NCI-H510A treated with DMSO at 0.1 percent for 48 hours (cell line): ENCODE measurements around the gene C1orf216.
A peak's percentile ranks its signal among the peaks of the same experiment; 100 is the strongest.
"Not testable (repeated sequence)": the region's sequence is repeated elsewhere in the genome, so short reads cannot be mapped to it uniquely, and the experiment has no call there.

ENCODE experiments used
- DNase-seq: peaks from one replicate; lab custom pipeline; 2025; lab: John Stamatoyannopoulos, UW

The C1orf216 gene, protein sequence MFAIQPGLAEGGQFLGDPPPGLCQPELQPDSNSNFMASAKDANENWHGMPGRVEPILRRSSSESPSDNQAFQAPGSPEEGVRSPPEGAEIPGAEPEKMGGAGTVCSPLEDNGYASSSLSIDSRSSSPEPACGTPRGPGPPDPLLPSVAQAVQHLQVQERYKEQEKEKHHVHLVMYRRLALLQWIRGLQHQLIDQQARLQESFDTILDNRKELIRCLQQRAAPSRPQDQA

DNA sequence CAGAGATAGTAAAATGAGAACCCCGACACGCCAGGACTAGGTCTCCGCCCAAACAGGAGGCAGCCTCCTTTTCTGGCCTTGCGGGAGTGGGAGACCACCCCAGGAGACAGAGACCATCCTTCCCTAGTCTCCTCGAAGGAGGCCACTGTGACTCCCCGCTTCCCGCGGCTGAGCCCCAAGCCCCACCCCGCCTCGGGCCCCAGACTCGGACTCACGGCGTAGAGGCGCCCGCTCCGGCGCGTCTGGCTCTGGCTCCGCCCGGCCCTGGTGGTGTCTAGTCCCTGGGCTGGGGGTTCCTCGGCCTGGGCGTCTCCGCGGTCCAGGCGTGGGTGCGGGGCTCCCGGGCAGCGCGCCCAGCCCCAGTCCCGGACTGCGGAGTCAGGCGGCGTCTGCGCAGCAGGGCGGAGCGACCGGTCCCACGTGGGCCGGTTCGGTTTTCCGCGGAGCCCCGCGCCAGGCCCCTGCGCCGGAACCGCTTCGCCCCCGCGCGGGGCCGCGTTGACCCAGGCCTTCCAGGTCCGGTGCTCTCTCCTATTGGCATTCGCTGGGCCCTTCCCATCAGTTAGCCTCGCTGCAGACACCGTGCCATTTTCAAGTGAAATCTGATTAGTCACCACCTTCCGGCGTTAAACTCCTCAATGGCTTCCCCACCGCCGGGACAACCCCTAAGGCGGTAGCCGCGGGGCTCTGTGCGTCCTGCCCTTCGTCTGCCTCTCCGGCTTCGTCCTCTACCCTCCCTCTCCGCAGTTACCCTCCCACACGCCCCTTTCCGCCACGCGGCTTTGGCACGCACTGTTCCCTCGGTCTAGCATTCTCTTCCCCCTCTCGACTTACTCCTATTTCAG lies at the start of gene C1orf216:
Gene C1orf216 (minus strand): TSS at position 393 of the 845 bp plus-strand sequence. CDS start 2,563 bp downstream, outside the sequence.
- peak; percentile 97 for DNase-seq

DNA sequence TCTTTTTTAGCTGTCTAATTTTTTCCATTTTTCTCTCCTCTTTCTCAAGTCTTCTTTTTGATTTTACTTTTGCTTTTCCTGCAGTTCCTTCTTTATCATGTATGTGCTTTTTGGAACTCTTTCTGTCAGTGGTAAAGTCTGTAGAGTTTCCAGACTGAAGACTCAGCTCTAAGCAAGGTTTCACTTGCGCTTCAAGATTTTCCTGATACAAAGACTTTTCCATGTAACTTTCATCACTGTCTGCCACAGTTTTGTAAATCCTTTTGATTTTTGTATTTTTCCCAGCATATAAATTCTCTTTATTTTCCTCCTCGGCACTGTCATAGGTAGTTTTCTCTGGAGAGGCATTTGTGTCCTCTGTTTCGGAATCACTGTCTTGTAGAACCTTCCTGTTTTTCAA lies 45.6 kb upstream of the C1orf216 start:
- DNase-seq, result no peak

DNA sequence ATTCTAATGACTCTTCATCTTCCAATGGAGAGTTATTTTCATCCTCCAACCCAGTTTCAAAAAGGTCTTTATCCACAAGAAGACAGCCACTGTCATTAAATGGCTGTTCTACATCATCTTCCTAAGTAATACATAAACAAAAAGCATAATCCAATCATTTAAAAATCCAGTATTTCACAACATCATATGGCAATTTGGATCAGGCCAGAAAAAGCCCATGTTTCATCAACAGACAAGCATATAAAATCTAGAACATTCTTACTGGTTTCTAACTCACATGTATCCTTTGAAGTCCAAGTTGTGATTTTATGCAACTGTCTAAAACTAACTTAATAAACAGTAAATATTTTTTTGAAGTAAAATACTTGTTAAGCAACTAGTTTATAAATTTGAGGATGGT lies 44.5 kb upstream of the C1orf216 start:
- no peak for DNase-seq

DNA sequence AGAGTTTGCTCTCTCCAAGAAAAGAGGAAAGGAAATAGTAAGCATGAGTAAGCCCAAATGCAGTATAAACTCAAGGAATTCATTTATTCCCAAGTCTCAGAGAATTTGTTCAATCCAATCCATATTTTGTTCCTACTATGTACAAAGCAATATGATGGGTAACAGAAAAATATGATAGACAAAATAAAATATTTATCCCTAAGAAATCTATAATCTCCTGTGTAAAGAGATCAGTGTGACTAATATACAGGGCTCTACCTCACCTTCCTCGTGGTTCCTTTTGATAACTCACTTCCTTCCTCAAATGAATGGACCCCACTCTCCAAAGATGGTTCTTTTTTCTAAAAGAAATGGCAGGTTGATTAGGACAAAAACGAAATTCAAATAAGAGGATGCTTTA lies 43.5 kb upstream of the C1orf216 start:
- DNase-seq, result no peak

DNA sequence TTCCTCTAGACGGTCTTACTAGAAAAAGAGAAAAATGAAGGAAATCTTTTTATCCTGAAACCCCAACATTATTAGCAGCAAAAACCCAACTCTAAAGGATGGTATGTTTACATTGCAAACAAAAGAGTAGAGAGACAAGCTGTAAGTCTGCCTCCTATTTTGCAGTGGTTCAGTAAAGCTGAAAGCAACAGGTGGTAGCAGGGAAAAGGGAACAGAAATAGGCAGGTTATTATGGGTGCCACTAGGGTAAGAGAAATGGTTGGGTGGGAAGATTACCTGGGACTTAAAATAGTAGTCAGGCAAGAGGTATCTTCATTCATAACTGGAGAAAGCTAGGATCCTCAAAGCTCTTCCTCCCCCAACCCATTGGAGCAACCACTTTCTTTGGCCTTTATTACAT lies 37.4 kb upstream of the C1orf216 start:
- DNase-seq, result no peak

DNA sequence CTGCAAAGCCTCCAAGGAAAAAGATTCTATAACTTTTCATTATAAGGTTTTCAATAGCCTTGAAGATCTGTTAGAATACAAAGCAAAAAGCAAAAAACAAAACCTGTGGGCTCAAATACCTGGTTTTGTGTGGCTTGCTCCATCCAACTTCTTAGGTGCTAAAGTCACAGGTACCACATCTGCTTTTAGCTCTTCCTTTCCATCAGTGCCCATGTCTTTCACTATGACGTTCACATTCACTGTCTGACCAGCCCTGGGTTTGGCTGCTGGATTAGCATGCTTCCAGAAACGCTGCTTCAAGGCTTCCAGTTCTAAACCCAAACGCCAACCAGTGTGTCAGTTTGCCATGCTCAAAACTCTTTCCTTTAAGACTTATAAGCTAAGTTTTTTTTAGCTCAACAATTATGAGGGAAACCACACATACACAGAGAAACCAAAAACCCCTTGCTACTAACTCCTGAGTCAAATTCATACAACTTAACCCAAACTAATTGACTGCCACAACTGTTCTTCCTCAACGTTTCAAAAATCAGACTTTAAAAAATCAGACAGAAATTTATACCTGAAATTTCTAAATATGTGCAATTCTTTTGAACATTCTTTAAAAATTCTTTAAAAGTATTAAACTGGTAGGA lies 35.1 kb upstream of the C1orf216 start:
- DNase-seq, result no peak

DNA sequence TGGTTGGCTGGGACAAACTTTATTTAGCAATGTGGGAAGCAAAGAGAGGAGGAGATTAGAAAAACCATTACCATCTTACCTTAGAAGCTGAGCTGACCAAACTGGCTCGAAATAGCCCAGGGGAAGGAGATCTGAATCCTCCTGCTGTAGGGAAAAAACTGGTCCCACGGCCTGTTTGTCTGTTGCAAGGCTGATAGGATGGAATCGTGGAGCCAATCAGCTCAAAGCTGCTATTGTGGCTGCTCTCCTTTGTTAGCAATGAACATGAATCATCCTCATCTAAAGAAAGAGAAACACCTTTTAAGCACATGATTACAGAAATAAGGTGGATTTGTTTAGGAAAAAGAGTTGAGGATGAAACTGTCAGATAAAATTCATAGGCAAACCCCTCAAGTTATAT lies 29.6 kb upstream of the C1orf216 start:
- DNase-seq, result no peak

DNA sequence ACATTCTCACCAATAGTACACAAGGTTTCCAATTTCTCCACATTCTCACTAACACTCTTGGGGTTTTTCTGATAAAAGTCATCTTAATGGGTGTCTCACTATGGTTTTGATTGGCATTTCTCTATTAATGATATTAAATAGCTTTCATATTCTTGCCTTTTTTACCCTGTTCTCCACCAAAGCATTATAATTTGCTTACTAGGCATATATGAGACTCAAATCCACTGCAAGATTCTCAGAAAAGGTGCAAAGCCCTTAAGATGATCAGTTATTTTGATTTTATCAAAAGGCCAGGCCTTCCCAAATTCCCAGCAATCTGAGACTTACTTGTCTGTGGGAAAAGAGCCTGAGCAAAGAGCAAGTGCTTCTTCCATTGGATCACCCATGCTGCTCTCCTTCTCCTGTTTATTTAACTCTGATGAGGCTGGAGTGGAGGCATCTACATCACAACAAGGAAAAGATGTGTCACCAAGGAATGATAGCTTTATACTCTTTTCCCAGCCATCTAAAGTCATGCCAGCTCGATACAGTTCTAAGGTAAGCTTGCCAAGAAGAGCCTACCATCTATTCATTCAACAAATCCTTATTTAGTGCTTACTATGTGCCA lies 26.5 kb upstream of the C1orf216 start:
- DNase-seq, result no peak

DNA sequence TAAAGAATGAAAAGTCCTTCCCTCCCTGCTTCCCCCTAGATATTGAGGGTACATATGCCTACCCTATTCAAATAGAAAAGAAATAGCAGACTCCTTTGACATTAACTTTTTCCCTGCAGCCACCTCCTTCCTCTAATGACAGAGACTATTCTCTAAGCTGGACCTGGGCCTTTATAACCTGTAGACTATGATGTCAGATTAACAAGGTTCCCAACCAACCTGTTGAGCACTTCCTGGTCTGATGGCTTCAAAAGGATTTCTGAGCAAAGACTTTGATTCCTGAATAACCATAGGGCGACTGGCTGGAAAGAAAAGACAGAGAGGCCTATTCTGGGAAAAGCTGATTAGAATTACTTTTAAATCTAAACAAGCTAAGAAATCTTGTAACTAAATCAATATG lies 18.4 kb upstream of the C1orf216 start:
- no peak for DNase-seq

DNA sequence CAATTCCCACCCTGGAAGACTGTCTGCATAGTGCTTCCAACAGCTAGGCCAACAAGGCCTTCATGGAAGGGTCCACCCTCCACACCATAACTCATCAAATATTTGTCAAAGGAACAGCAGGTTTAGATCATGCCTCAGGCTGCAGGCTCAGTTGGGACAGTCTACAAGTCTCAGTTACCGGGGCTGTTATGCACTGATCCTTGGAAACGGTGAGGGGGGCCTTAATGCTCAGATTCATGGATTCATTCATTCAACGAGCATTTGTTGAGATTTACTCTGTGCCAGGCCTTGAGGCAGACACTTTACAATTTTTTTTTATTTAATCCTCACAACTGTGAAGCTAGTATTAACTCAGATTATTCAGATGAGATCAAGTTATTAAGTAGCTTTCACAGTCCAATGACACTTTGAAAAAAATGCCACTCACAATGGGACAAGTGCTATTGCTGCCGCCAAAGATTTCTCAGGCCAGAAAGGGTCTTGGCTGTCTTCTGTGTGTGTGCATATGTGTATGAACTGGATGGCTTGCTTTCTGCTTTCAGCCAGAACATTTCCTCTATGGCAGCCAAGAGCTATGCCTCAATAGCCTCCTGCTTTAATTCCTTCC lies 8.9 kb upstream of the C1orf216 start:
- DNase-seq, result no peak

DNA sequence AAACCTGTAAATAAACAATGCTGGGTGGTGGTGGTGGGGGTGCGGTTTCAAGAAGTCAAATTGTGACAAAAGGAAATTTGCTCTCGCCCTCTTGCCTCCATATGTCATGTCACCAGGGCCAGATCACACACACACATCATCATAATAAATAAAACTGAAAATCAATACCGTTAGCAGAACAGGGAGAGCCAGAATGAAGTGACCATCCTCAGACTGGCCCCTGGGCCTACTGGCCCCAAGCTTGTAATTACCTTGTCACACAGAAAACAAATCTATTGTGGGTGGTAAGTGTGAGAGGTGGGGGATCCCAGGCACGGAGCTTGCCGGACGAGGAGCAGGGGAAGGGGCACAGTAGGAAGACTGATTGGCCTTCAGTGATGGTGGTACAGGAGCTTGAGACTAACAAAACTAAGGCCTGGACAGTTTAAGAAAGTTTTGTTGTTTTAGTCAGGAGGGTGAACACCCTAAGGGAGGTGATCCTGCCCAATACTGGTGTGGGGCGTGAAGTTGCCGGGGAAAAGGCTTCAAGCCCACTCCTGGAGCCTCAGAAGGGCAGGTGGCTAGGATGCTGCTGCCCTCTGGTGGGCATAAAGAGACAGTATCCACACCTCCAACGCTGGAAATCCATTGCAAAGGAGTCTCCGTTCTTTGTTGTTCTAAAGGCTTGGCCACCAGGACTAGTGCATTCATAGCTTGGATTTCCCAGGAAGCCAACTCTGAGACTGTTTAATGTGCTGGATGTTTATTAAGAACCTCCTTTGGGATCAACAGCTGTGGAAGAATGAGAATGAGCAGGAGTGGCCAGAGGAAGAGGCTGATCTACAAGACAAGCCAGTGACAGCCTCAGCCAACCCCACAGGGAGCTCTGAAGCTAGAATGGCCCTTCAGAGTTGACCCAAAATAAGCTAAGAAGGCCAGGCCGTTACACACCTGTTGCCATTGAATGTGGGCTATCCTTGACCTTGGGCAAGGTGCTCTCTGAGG lies 8.1 kb upstream of the C1orf216 start:
- peak; percentile 96 for DNase-seq

DNA sequence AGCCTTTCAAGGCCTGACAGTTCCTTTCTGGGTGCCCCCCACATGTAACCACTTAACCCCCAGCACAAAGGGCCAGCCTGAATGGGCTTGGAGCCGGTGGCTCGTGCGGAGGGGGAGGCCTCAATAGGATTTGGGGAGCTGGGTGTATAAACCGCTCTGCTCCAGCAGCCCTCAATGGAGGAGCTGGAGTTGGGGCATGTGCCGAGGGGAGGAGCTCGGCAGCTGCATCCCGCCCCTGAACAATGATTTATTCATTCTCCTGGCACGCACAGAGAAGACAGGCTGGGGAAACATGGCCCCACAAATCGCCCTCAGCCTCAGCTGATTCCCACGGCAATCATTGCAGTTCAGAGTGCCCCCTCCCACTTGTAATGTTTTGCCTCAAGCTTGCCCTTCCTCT lies 6.9 kb upstream of the C1orf216 start:
- DNase-seq, result no peak

DNA sequence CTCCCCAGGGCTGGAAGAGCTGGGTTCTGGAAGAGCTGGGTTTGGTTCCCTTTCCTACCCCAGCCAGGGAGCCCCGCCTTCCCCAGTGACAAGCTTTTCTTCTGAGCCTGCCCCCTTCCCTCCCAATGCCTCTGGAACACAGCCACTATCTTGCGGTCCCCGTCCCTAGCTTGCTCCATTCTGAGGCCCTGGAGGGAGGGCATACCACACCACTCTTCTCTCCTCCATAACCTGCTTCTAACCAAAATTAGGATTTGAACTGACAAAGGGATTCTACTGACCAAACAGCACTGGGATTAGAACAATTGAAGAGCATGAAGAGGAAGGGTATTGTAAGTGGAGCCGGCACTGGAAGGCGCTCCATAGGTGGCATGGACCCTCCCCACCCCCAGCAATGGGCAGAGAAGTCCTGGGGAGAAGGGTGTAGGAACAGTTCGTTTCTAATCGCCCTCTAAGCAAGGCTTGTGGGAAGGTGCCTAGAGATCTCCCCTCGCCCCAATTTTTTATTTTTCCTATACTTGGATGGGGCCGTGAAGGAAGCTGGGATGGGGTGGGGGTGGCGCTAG lies 690 bp downstream of the C1orf216 start:
- DNase-seq, result peak; percentile 93

DNA sequence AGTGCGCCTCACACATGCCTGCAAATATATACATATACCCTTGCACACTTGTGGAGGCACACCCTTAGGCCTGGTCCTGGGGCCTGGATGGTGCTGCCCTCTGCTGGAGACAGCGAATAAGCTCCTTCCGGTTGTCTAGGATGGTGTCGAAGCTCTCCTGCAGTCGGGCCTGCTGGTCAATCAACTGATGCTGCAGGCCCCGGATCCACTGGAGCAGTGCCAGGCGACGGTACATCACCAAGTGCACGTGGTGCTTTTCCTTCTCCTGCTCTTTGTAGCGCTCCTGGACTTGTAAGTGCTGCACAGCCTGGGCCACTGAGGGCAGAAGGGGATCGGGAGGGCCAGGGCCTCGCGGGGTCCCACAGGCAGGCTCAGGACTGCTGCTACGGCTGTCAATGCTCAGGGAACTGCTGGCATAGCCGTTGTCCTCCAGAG lies 3.1 kb downstream of the C1orf216 start:
- peak; percentile 99 for DNase-seq

DNA sequence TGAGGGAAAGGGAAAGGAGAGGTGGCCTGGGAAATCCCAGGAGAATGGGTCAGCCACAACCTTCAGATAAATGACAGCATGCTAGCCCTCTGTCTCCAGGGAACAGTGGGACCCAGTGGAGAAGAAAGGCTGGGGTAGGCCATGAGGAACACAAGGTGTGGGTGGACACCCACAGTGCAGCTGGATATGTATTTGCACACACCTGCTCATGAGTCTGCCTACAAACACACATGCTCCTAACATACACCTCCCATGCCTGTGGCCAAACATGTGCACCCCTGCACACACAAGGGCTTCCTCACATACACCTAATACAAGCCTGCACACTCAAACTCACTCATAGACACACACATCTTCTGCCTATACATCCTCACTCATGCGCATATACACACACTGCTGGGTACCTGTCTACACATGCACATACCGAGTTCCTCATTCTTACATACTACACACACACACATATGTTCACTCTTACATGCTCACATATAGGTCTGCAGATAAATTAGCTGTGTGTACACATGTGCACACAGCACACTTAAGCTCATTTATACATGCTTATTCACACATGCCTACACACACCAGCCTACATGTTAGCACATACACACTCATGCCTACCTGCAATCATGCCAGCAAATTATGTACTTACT lies 3.6 kb downstream of the C1orf216 start:
- no peak for DNase-seq

DNA sequence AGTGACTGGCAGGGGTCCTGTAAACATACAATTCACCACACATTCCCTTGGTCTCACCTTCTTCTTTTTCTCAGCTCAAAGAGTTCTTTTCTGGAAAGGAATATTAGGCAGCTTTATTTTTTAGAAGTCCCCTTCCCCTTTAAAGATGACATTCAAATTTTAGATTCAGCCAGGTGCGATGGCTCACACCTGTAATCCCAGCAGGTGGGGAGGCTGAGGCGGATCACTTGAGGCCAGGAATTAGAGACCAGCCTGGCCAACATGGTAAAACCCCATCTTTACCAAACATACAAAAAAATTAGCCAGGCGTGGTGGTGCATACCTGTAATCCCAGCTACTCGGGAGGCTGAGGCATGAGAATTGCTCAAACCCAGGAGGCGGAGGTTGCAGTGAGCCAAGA lies 7.6 kb downstream of the C1orf216 start:
- not testable (repeated sequence) for DNase-seq

DNA sequence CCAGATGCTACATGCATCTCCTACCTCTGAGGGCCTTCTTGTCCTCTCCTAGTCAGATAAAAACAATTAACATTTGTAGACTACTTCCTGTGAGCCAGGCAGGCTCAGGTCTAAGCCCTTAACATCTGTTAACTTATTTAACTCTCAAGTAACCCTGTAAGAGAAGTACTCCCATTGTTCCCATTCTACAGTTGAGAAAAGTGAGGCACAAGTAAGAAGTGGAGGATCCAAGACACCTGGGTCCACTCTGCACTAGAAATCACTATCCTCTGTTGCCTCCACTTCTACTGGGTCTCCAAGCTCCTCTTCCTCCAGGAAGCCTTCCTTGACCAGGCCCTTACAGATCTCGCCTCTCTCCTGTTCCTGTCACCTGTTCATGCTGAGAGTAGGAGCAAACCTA lies 9.7 kb downstream of the C1orf216 start:
- no peak for DNase-seq

DNA sequence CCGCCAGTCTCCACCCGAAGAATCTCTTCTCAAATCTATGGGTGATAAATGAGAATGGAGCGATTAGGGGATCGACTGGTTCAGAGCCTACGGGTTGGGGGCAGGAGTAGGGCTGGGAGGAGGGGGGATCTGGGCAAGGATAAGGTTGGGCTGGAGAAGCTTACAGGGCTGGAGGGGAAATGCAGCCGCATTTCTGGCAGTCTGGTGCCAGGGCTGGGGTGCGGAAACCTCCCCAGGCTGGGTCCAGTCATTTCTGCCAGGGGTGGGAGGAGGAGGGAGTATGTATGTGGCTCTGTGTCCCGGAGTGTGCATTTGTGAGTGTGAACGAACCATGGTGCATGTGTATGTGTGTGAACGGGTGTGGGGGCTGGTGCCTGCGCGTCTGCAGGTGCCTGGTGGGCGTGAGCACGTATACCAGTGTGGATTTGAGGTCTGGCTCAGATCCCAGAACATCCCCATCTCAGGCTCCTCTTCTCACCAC lies 10.2 kb downstream of the C1orf216 start:
- peak; percentile 97 for DNase-seq

DNA sequence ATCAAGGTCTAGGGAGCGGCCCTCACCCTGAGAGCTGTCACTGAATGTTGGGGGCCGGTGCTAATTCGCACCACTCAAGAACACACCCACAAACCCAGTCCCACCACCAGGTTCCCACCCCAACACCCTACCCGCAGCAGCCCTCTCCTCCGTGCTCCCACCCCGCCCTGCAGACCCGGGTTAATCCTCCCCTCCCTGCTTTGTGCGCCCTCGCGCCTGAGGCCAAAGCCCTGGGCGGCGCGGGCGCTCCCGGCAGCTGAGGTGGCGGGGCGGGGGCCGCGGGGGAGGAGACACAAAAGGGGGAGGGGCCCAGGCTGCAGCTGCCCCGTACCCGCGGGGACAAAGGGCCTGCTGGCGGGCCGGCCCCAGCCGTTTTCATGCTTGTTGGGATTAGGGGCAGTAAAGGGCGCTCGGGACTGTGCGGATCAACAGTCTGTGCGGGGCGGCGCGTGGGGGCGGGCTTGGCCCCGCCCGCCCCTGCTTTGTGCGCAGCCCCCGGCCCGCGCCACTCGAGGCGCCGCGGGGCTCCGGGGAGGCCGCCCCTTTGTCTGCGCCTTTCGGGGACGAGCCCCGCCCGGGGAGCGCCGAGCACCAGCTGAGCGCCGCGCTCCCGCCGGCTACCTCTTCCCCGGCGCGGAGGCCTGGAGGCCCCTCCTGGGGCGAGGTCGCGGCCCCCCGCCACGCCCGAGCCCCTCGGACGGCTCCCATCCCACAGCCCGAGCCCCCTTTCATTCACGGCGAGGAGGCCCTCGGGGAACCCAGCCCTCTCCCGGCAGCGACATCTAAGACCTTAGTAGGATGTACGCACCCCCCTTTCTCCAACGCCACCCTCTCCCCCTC lies 10.9 kb downstream of the C1orf216 start:
- DNase-seq, result peak; percentile 97
